HepG2 (cell line): ENCODE data around the gene CHN2. TPM values are rescaled to one million over a fixed set of nuclear protein-coding genes. Genes with fewer than 3 reads are reported as not detected.

Experiments used
- ATAC-seq: fragments of 200-7000 bp; cut with Tn5 transposase; 3 replicates; pipeline ENCODE4 v1.9.1; 2020; ENCODE audit warnings: mild to moderate bottlenecking, moderate library complexity
- BruUV-seq: library from RNA; stranded (reverse); fragments of 400-500 nt; replicated peaks from 2 replicates; lab custom pipeline; 2021; lab: Mats Ljungman, UMichigan
- CTCF ChIA-PET: fragments of 300-600 bp; formaldehyde crosslinking; extraction: SDS; loops from one replicate; lab custom pipeline; 2021; ENCODE audit warnings: low total read pairs, inconsistent platforms, low intra/inter-chr PET ratio; lab: Yijun Ruan, JAX
- POLR2A ChIA-PET: fragments of 350-600 bp; sonication (Branson Sonifier 250); formaldehyde crosslinking; loops from one replicate; lab custom pipeline; 2020; ENCODE audit warnings: antibody characterized with exemption, inconsistent platforms; lab: Yijun Ruan, JAX
- DNase-seq: peaks from one replicate; pipeline ENCODE4 v3.0.0-alpha.2; 2015; ENCODE audit warnings: low spot score
- FAIRE-seq: peaks from 3 replicates; lab custom pipeline; 2011; peaks lifted over from hg19 to GRCh38; lab: Jason Lieb, UNC
- H2AFZ ChIP-seq: one replicate; pipeline ENCODE4 v1.6.1; 2011; ENCODE audit warnings: low read length, inconsistent platforms
- H3K27ac ChIP-seq: fragments of 300-600 bp; 3 replicates; pipeline ENCODE4 v1.8.0; 2011; ENCODE audit warnings: mixed run types, mild to moderate bottlenecking, mixed read lengths, low read length, inconsistent platforms; ENCODE audit not compliant: insufficient read depth; ENCODE audit errors: extremely low read length
- H3K27me3 ChIP-seq, 2 experiments: fragments of 200-600 bp in 1 of 2; 2 replicates in 1 of 2; 3 replicates in 1 of 2; pipeline versions ENCODE4 v1.6.0 to v1.8.0; 2011; ENCODE audit warnings: low read length in 2 of 2, mild to moderate bottlenecking in 2 of 2, moderate library complexity in 2 of 2, inconsistent platforms in 1 of 2; ENCODE audit not compliant: insufficient read depth in 2 of 2, control insufficient read depth in 1 of 2
- H3K36me3 ChIP-seq, 2 experiments: fragments of 200-600 bp in 1 of 2; replicated peaks in 1 of 2; 2 replicates in 1 of 2; 3 replicates in 1 of 2; pipeline versions ENCODE4 v1.5.1 to v1.8.0; 2011; ENCODE audit warnings: low read length in 2 of 2, inconsistent platforms in 1 of 2; ENCODE audit not compliant: insufficient read depth in 2 of 2, control insufficient read depth in 1 of 2
- H3K4me1 ChIP-seq: 2 replicates; pipeline ENCODE4 v1.5.1; 2012; ENCODE audit warnings: low read length, inconsistent platforms; ENCODE audit not compliant: insufficient read depth
- H3K4me2 ChIP-seq: 2 replicates; pipeline ENCODE4 v1.6.0; 2011; ENCODE audit warnings: low read depth, low read length, inconsistent platforms
- H3K4me3 ChIP-seq, 3 experiments: fragments of 200-600 bp in 1 of 3; sonication (generic), shearing (Covaris generic) in 1 of 3; replicated peaks in 1 of 3; 2 replicates each; pipeline ENCODE4 v1.5.1; 2011 to 2016; ENCODE audit warnings: low read length in 3 of 3, inconsistent platforms in 2 of 3, low read depth in 2 of 3, mild to moderate bottlenecking in 2 of 3, control low read depth in 1 of 3, mixed read lengths in 1 of 3; ENCODE audit not compliant: insufficient read depth in 1 of 3
- H3K79me2 ChIP-seq: one replicate; pipeline ENCODE4 v1.6.1; 2011; ENCODE audit warnings: low read length, inconsistent platforms; ENCODE audit not compliant: insufficient read depth
- H3K9ac ChIP-seq: 2 replicates; pipeline ENCODE4 v1.6.0; 2011; ENCODE audit warnings: mild to moderate bottlenecking, low read depth, low read length, inconsistent platforms; ENCODE audit not compliant: insufficient read depth
- H3K9me3 ChIP-seq: 2 replicates; pipeline ENCODE4 v1.5.1; 2012; ENCODE audit warnings: mild to moderate bottlenecking, low read length
- H4K20me1 ChIP-seq: 2 replicates; pipeline ENCODE4 v1.6.0; 2011; ENCODE audit warnings: inconsistent platforms, mild to moderate bottlenecking, low read length, moderate library complexity; ENCODE audit not compliant: insufficient read depth
- AGO1 ChIP-seq: fragments of 200-400 bp; formaldehyde crosslinking; IDR thresholded peaks from 2 replicates; pipeline ENCODE4 v1.6.1; 2017; ENCODE audit warnings: mild to moderate bottlenecking, low read depth, low read length, moderate library complexity; ENCODE audit not compliant: poor library complexity, severe bottlenecking
- ELF3 ChIP-seq: IDR thresholded peaks from 2 replicates; pipeline ENCODE4 v1.6.1; 2016; ENCODE audit warnings: missing genetic modification reagents, missing compliant biosample characterization
- ETV5 ChIP-seq: IDR thresholded peaks from 2 replicates; pipeline ENCODE4 v1.6.1; 2018; ENCODE audit warnings: missing biosample characterization, missing genetic modification reagents, inconsistent platforms, borderline replicate concordance
- HMG20B ChIP-seq: conservative IDR thresholded peaks from 2 replicates; pipeline ENCODE4 v1.6.1; 2016; ENCODE audit warnings: missing genetic modification reagents, missing compliant biosample characterization
- KLF11 ChIP-seq: IDR thresholded peaks from 2 replicates; pipeline ENCODE4 v1.6.1; 2016; ENCODE audit warnings: missing compliant biosample characterization
- PAF1 ChIP-seq: IDR thresholded peaks from 2 replicates; pipeline ENCODE4 v1.6.1; 2016; ENCODE audit warnings: missing genetic modification reagents, missing compliant biosample characterization
- SCMH1 ChIP-seq: sonication (generic); formaldehyde crosslinking; IDR thresholded peaks from 2 replicates; pipeline ENCODE4 v1.9.0; 2021; ENCODE audit warnings: missing genetic modification reagents, mild to moderate bottlenecking, borderline replicate concordance
- ZFX ChIP-seq: sonication (generic); formaldehyde crosslinking; IDR thresholded peaks from 2 replicates; pipeline ENCODE4 v1.4.0; 2020; ENCODE audit warnings: mild to moderate bottlenecking, low read depth, missing genetic modification reagents, moderate library complexity
- ZKSCAN8 ChIP-seq: IDR thresholded peaks from 2 replicates; pipeline ENCODE4 v1.6.1; 2016; ENCODE audit warnings: borderline replicate concordance, missing genetic modification reagents, missing compliant biosample characterization
- ZNF10 ChIP-seq: sonication (generic); formaldehyde crosslinking; IDR thresholded peaks from 2 replicates; pipeline ENCODE4 v1.4.0; 2020; ENCODE audit warnings: mild to moderate bottlenecking, low read depth, missing genetic modification reagents, borderline replicate concordance
- ZNF564 ChIP-seq: sonication (generic); formaldehyde crosslinking; IDR thresholded peaks from 2 replicates; pipeline ENCODE4 v1.8.1; 2023; ENCODE audit warnings: mild to moderate bottlenecking, missing genetic modification reagents
- ZNF570 ChIP-seq: sonication (generic); formaldehyde crosslinking; IDR thresholded peaks from 2 replicates; pipeline ENCODE4 v1.4.0; 2020; ENCODE audit warnings: mild to moderate bottlenecking, missing genetic modification reagents, borderline replicate concordance
- WGBS: methylation state at CpG from one replicate; pipeline ENCODE4 v1.1.6; 2017; ENCODE audit warnings: low lambda C conversion rate; 5-methylcytosine and 5-hydroxymethylcytosine counted together
- in situ Hi-C: cut with HindIII; loops from 2 replicates; pipeline ENCODE4 v1.10.0; 2017; ENCODE audit warnings: low pct_unique_long_range_greater_than_20kb; ENCODE audit not compliant: extremely low pct_ligation_motif_present
- intact Hi-C: fragments of 100-400 bp; cut with micrococcal nuclease; formaldehyde crosslinking; loops from one replicate; pipeline ENCODE4 v1.10.0; 2022; ENCODE audit not compliant: unreplicated experiment
- polyA plus RNA-seq, 8 experiments: library from polyadenylated mRNA; depleted of rRNA in 3 of 8; stranded (reverse) in 7 of 8; unstranded in 1 of 8; fragments of >200 nt; fragmentation: Illumina TruSeq in 4 of 8; extraction: Trizol in 4 of 8; gene quantifications; 2 replicates each; pipeline versions ENCODE4 v1.2.1 to v1.2.3, GENCODE V29; 2011 to 2016; ENCODE audit warnings: low read depth in 4 of 8, missing spikeins in 1 of 8, mixed read lengths in 1 of 8; ENCODE audit not compliant: insufficient read depth in 1 of 8
- total RNA-seq, 5 experiments: library from RNA; depleted of rRNA; stranded (reverse); fragments of >200 nt; fragmentation: Illumina TruSeq; extraction: Trizol; gene quantifications; 2 replicates each; pipeline ENCODE4 v1.2.3, GENCODE V29; 2016; ENCODE audit warnings: low read depth in 1 of 5
- TF ChIP-seq, protein P1 (sequence below): sonication (generic); formaldehyde crosslinking; IDR thresholded peaks from 2 replicates; pipeline ENCODE4 v1.5.1; 2020; ENCODE audit warnings: mild to moderate bottlenecking, missing genetic modification reagents, moderate library complexity
- TF ChIP-seq, protein P2 (sequence below): sonication (generic); formaldehyde crosslinking; IDR thresholded peaks from 2 replicates; pipeline ENCODE4 v1.4.0; 2020; ENCODE audit warnings: mild to moderate bottlenecking, missing genetic modification reagents, borderline replicate concordance
- TF ChIP-seq, protein P3 (sequence below): sonication (generic); formaldehyde crosslinking; IDR thresholded peaks from 2 replicates; pipeline ENCODE4 v1.4.0; 2020; ENCODE audit warnings: missing genetic modification reagents, borderline replicate concordance

The CHN2 gene
- total and polyA plus RNA-seq, 2 of the 13 experiments (the other 11 are each of a cell fraction or from before 2014, with no cell fraction given): 23.5 to 30.5 TPM

DNA sequence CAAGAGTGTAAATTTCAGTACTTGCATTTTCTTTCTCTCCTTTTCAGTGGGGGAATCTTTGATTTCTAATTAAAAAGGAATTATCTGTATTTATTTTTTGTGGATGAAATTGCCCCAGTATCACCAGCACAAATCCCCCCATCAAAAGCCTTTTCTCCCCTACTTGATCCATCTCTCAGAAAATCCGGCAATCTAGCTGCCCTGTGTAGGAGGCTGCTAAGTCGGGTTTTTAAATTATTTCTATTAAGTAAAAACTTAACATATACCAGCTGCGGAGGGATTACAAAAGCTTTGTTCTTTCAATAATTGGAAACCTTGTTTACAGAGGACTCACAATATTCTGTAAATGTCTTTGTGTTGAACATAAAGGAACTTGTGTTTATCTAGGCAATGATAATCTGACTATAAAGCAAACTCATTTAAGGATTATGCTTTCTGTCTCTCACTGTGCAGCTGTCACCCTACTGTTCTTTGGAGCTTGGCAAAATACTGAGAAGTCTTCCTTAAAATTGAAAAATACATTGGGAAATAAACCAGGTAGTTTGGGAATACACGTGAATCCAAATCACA is 191.7 kb downstream of the CHN2 start:
- POLR2A ChIA-PET: no interaction called here
- intact Hi-C loops: no loop called here
- CTCF ChIA-PET: no interaction called here
- FAIRE-seq (no peak), ATAC-seq (no peak), DNase-seq (no peak)
- Histone ChIP-seq H4K20me1 (no peaks in the 10 kb centered on the region; the same call in 1 of the 2 replicates), H3K4me2 (no peak overlapping the region), H3K27me3 (no peaks in the 10 kb centered on the region), H3K27ac (no peak overlapping the region), H3K9me3 (no peaks in the 10 kb centered on the region), H2AFZ (no peak overlapping the region), H3K4me1 (peaks cover 26% of the 10 kb centered on the region), H3K79me2 (peaks cover 4% of the 10 kb centered on the region), H3K36me3 (peaks cover 4 to 8% of the 10 kb centered on the region in 2 experiments; a peak in 2 of 5 replicates), H3K9ac (no peak overlapping the region), H3K4me3 (no peak overlapping the region)
- in situ Hi-C loops: no loop called here
- BruUV-seq: no TSS peak
- 97% methylated on average over 4 of the region's 4 CpGs for WGBS
- TF ChIP-seq SCMH1 (CRISPR knock-in tag) (no peak), AGO1 (no peak), PAF1 (no peak), ZFX (CRISPR knock-in tag) (no peak), ZNF10 (CRISPR knock-in tag) (no peak), ZKSCAN8 (CRISPR knock-in tag) (no peak), ETV5 (CRISPR knock-in tag) (no peak), HMG20B (CRISPR knock-in tag) (no peak), ELF3 (no peak), KLF11 (CRISPR knock-in tag) (no peak), ZNF564 (CRISPR knock-in tag) (no peak), ZNF570 (CRISPR knock-in tag) (no peak)
- TF ChIP-seq, protein P1, sequence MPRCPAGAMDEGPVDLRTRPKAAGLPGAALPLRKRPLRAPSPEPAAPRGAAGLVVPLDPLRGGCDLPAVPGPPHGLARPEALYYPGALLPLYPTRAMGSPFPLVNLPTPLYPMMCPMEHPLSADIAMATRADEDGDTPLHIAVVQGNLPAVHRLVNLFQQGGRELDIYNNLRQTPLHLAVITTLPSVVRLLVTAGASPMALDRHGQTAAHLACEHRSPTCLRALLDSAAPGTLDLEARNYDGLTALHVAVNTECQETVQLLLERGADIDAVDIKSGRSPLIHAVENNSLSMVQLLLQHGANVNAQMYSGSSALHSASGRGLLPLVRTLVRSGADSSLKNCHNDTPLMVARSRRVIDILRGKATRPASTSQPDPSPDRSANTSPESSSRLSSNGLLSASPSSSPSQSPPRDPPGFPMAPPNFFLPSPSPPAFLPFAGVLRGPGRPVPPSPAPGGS (CRISPR knock-in tag): no peak
- TF ChIP-seq, protein P2, sequence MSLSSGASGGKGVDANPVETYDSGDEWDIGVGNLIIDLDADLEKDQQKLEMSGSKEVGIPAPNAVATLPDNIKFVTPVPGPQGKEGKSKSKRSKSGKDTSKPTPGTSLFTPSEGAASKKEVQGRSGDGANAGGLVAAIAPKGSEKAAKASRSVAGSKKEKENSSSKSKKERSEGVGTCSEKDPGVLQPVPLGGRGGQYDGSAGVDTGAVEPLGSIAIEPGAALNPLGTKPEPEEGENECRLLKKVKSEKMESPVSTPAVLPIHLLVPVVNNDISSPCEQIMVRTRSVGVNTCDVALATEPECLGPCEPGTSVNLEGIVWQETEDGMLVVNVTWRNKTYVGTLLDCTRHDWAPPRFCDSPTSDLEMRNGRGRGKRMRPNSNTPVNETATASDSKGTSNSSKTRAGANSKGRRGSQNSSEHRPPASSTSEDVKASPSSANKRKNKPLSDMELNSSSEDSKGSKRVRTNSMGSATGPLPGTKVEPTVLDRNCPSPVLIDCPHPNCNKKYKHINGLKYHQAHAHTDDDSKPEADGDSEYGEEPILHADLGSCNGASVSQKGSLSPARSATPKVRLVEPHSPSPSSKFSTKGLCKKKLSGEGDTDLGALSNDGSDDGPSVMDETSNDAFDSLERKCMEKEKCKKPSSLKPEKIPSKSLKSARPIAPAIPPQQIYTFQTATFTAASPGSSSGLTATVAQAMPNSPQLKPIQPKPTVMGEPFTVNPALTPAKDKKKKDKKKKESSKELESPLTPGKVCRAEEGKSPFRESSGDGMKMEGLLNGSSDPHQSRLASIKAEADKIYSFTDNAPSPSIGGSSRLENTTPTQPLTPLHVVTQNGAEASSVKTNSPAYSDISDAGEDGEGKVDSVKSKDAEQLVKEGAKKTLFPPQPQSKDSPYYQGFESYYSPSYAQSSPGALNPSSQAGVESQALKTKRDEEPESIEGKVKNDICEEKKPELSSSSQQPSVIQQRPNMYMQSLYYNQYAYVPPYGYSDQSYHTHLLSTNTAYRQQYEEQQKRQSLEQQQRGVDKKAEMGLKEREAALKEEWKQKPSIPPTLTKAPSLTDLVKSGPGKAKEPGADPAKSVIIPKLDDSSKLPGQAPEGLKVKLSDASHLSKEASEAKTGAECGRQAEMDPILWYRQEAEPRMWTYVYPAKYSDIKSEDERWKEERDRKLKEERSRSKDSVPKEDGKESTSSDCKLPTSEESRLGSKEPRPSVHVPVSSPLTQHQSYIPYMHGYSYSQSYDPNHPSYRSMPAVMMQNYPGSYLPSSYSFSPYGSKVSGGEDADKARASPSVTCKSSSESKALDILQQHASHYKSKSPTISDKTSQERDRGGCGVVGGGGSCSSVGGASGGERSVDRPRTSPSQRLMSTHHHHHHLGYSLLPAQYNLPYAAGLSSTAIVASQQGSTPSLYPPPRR (CRISPR knock-in tag): no peak
- TF ChIP-seq, protein P3, sequence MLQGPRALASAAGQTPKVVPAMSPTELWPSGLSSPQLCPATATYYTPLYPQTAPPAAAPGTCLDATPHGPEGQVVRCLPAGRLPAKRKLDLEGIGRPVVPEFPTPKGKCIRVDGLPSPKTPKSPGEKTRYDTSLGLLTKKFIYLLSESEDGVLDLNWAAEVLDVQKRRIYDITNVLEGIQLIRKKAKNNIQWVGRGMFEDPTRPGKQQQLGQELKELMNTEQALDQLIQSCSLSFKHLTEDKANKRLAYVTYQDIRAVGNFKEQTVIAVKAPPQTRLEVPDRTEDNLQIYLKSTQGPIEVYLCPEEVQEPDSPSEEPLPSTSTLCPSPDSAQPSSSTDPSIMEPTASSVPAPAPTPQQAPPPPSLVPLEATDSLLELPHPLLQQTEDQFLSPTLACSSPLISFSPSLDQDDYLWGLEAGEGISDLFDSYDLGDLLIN (CRISPR knock-in tag): no peak
